ENCODE results near the gene PERP.
"Not testable (repeated sequence)": the region's sequence is repeated elsewhere in the genome, so short reads cannot be mapped to it uniquely, and the experiment has no call there.

PERP gene

GRCh38 chr6:138082232-138082631, 25.0 kb downstream of the PERP start:
- Histone ChIP-seq H3K4me2 (ENCODE audit: low read length) (no peak overlapping the region), H4K12ac (ENCODE audit: low read depth, low read length) (no peak overlapping the region), H3K27ac (ENCODE audit: low read depth, low read length) (no peak overlapping the region), H3K79me1 (ENCODE audit: low read length) (no peaks in the 10 kb centered on the region), H4K8ac (ENCODE audit: low read depth, low read length) (no peak overlapping the region), H2BK120ac (ENCODE audit: insufficient read depth, low read length, poor library complexity) (no peak overlapping the region), H3K4me3 (ENCODE audit: low read depth, low read length) (no peak overlapping the region), H3K36me3 (ENCODE audit: control insufficient read depth in 1 of 2, insufficient read depth in 2 of 2, low read length in 2 of 2) (no peaks in the 10 kb centered on the region), H3K9ac (ENCODE audit: low read length) (no peak overlapping the region), H4K91ac (ENCODE audit: low read depth, low read length) (no peak overlapping the region), H3K79me2 (ENCODE audit: control insufficient read depth, insufficient read depth, low read length, poor library complexity) (no peaks in the 10 kb centered on the region), H3K18ac (ENCODE audit: low read length) (no peak overlapping the region), H3K14ac (ENCODE audit: low read length) (no peak overlapping the region), H2BK5ac (ENCODE audit: low read depth, low read length, poor library complexity) (no peak overlapping the region), H2BK12ac (ENCODE audit: low read length) (no peak overlapping the region), H3K9me3 (ENCODE audit: insufficient read depth, low read depth, low read length) (no peaks in the 10 kb centered on the region), H3K27me3 (ENCODE audit: insufficient read depth, low read length) (no peaks in the 10 kb centered on the region), H2AK5ac (ENCODE audit: low read length) (no peak overlapping the region), H3K4me1 (ENCODE audit: control insufficient read depth in 1 of 2, insufficient read depth in 2 of 2, low read length in 2 of 2) (peaks cover 0 to 5% of the 10 kb centered on the region in 2 experiments), H2AFZ (ENCODE audit: insufficient read depth, low read length, poor library complexity) (no peak overlapping the region), H3K23ac (ENCODE audit: low read length) (no peak overlapping the region), H3K4ac (ENCODE audit: low read depth, low read length) (no peak overlapping the region)
- WGBS (ENCODE audit: extremely low coverage, insufficient coverage, insufficient read length), result no CpG with 5 or more reads among the region's 12 CpGs
- no peak for DNase-seq

GRCh38 chr6:138079556-138079955, 27.7 kb downstream of the PERP start:
- not testable (repeated sequence) for H3K23ac ChIP-seq (ENCODE audit: low read length); H2BK5ac ChIP-seq (ENCODE audit: low read depth, low read length, poor library complexity); H2AK5ac ChIP-seq (ENCODE audit: low read length); H3K4me1 ChIP-seq (ENCODE audit: control insufficient read depth in 1 of 2, insufficient read depth in 2 of 2, low read length in 2 of 2); H2AFZ ChIP-seq (ENCODE audit: insufficient read depth, low read length, poor library complexity); H4K91ac ChIP-seq (ENCODE audit: low read depth, low read length); H3K9me3 ChIP-seq (ENCODE audit: insufficient read depth, low read depth, low read length); DNase-seq; H3K18ac ChIP-seq (ENCODE audit: low read length); H3K9ac ChIP-seq (ENCODE audit: low read length); H3K4me2 ChIP-seq (ENCODE audit: low read length); H4K12ac ChIP-seq (ENCODE audit: low read depth, low read length); H3K4ac ChIP-seq (ENCODE audit: low read depth, low read length); H3K36me3 ChIP-seq (ENCODE audit: control insufficient read depth in 1 of 2, insufficient read depth in 2 of 2, low read length in 2 of 2); H3K4me3 ChIP-seq (ENCODE audit: low read depth, low read length); H4K8ac ChIP-seq (ENCODE audit: low read depth, low read length); H3K27ac ChIP-seq (ENCODE audit: low read depth, low read length); H3K14ac ChIP-seq (ENCODE audit: low read length); H2BK12ac ChIP-seq (ENCODE audit: low read length); H2BK120ac ChIP-seq (ENCODE audit: insufficient read depth, low read length, poor library complexity); H3K79me2 ChIP-seq (ENCODE audit: control insufficient read depth, insufficient read depth, low read length, poor library complexity); H3K27me3 ChIP-seq (ENCODE audit: insufficient read depth, low read length); H3K79me1 ChIP-seq (ENCODE audit: low read length)

GRCh38 chr6:138078491-138078890, 28.7 kb downstream of the PERP start:
- H4K91ac ChIP-seq (ENCODE audit: low read depth, low read length), result no peak overlapping the region
- H3K4me3 ChIP-seq (ENCODE audit: low read depth, low read length), result no peak overlapping the region
- peaks cover 6% of the 10 kb centered on the region for H3K9me3 ChIP-seq (ENCODE audit: insufficient read depth, low read depth, low read length)
- H2BK12ac ChIP-seq (ENCODE audit: low read length), result no peak overlapping the region
- H3K4me1 ChIP-seq (ENCODE audit: control insufficient read depth in 1 of 2, insufficient read depth in 2 of 2, low read length in 2 of 2), result no peaks in the 10 kb centered on the region
- no peak overlapping the region for H3K23ac ChIP-seq (ENCODE audit: low read length)
- no peak overlapping the region for H3K27ac ChIP-seq (ENCODE audit: low read depth, low read length)
- H3K14ac ChIP-seq (ENCODE audit: low read length), result no peak overlapping the region
- H3K4ac ChIP-seq (ENCODE audit: low read depth, low read length), result no peak overlapping the region
- H2BK5ac ChIP-seq (ENCODE audit: low read depth, low read length, poor library complexity), result no peak overlapping the region
- no peak overlapping the region for H2AK5ac ChIP-seq (ENCODE audit: low read length)
- no peak overlapping the region for H4K12ac ChIP-seq (ENCODE audit: low read depth, low read length)
- WGBS (ENCODE audit: extremely low coverage, insufficient coverage, insufficient read length), result no CpG with 5 or more reads among the region's 2 CpGs
- H2AFZ ChIP-seq (ENCODE audit: insufficient read depth, low read length, poor library complexity), result no peak overlapping the region
- H2BK120ac ChIP-seq (ENCODE audit: insufficient read depth, low read length, poor library complexity), result no peak overlapping the region
- no peak overlapping the region for H3K4me2 ChIP-seq (ENCODE audit: low read length)
- H3K9ac ChIP-seq (ENCODE audit: low read length), result no peak overlapping the region
- H3K18ac ChIP-seq (ENCODE audit: low read length), result no peak overlapping the region
- no peaks in the 10 kb centered on the region for H3K27me3 ChIP-seq (ENCODE audit: insufficient read depth, low read length)
- no peaks in the 10 kb centered on the region for H3K36me3 ChIP-seq (ENCODE audit: control insufficient read depth in 1 of 2, insufficient read depth in 2 of 2, low read length in 2 of 2)
- H3K79me1 ChIP-seq (ENCODE audit: low read length), result no peaks in the 10 kb centered on the region
- H3K79me2 ChIP-seq (ENCODE audit: control insufficient read depth, insufficient read depth, low read length, poor library complexity), result no peaks in the 10 kb centered on the region
- DNase-seq, result no peak
- H4K8ac ChIP-seq (ENCODE audit: low read depth, low read length), result no peak overlapping the region

GRCh38 chr6:138073264-138073663, 34.0 kb downstream of the PERP start:
- Histone ChIP-seq H3K4ac (ENCODE audit: low read depth, low read length) (no peak overlapping the region), H2AK5ac (ENCODE audit: low read length) (no peak overlapping the region), H3K18ac (ENCODE audit: low read length) (no peak overlapping the region), H4K91ac (ENCODE audit: low read depth, low read length) (no peak overlapping the region), H3K27ac (ENCODE audit: low read depth, low read length) (no peak overlapping the region), H3K9ac (ENCODE audit: low read length) (no peak overlapping the region), H3K36me3 (ENCODE audit: control insufficient read depth in 1 of 2, insufficient read depth in 2 of 2, low read length in 2 of 2) (no peaks in the 10 kb centered on the region), H3K23ac (ENCODE audit: low read length) (no peak overlapping the region), H3K4me2 (ENCODE audit: low read length) (no peak overlapping the region), H4K12ac (ENCODE audit: low read depth, low read length) (no peak overlapping the region), H3K79me2 (ENCODE audit: control insufficient read depth, insufficient read depth, low read length, poor library complexity) (no peaks in the 10 kb centered on the region), H2AFZ (ENCODE audit: insufficient read depth, low read length, poor library complexity) (no peak overlapping the region), H3K79me1 (ENCODE audit: low read length) (no peaks in the 10 kb centered on the region), H2BK120ac (ENCODE audit: insufficient read depth, low read length, poor library complexity) (no peak overlapping the region), H2BK12ac (ENCODE audit: low read length) (no peak overlapping the region), H3K4me3 (ENCODE audit: low read depth, low read length) (no peak overlapping the region), H3K4me1 (ENCODE audit: control insufficient read depth in 1 of 2, insufficient read depth in 2 of 2, low read length in 2 of 2) (no peaks in the 10 kb centered on the region), H2BK5ac (ENCODE audit: low read depth, low read length, poor library complexity) (no peak overlapping the region), H4K8ac (ENCODE audit: low read depth, low read length) (no peak overlapping the region), H3K14ac (ENCODE audit: low read length) (no peak overlapping the region), H3K9me3 (ENCODE audit: insufficient read depth, low read depth, low read length) (peaks cover 6% of the 10 kb centered on the region), H3K27me3 (ENCODE audit: insufficient read depth, low read length) (no peaks in the 10 kb centered on the region)
- WGBS (ENCODE audit: extremely low coverage, insufficient coverage, insufficient read length), result no CpG with 5 or more reads among the region's 1 CpG
- no peak for DNase-seq

All from trophoblast cell (in vitro differentiated cells and primary cell).